Endodermal cell (in vitro differentiated cells): Measurements from ENCODE around the gene LRMDA. TPM values are rescaled to one million over a fixed set of nuclear protein-coding genes. Genes with fewer than 3 reads are reported as not detected.

Experiments used
- DNase-seq: peaks from one replicate; pipeline ENCODE4 v3.0.0-alpha.2; 2017
- H3K27ac ChIP-seq: 2 replicates; pipeline ENCODE4 v1.5.1; 2013; ENCODE audit warnings: mild to moderate bottlenecking, low read depth, low read length, moderate library complexity
- H3K27me3 ChIP-seq: 2 replicates; pipeline ENCODE4 v1.6.1; 2013; ENCODE audit warnings: mild to moderate bottlenecking, low read length, moderate library complexity; ENCODE audit not compliant: insufficient read depth, control insufficient read depth, poor library complexity, severe bottlenecking
- H3K36me3 ChIP-seq: 2 replicates; pipeline ENCODE4 v1.7.0; 2013; ENCODE audit warnings: mild to moderate bottlenecking, low read length, moderate library complexity; ENCODE audit not compliant: control insufficient read depth, insufficient read depth
- H3K4me1 ChIP-seq: one replicate; pipeline ENCODE4 v1.7.0; 2013; ENCODE audit warnings: low read length; ENCODE audit not compliant: control insufficient read depth, insufficient read depth
- H3K4me3 ChIP-seq: 2 replicates; pipeline ENCODE4 v1.5.1; 2013; ENCODE audit warnings: mild to moderate bottlenecking, low read length, moderate library complexity
- H3K9ac ChIP-seq: 2 replicates; pipeline ENCODE4 v1.6.1; 2013; ENCODE audit warnings: mild to moderate bottlenecking, low read length, moderate library complexity; ENCODE audit not compliant: poor library complexity, severe bottlenecking; ENCODE audit errors: extremely low read depth
- H3K9me3 ChIP-seq: 2 replicates; pipeline ENCODE4 v1.6.1; 2013; ENCODE audit warnings: mild to moderate bottlenecking, low read length, moderate library complexity; ENCODE audit not compliant: control insufficient read depth
- H3K27ac Mint-ChIP-seq: 2 replicates; pipeline ENCODE4 v1.8.0; 2020; ENCODE audit warnings: mixed read lengths
- H3K27me3 Mint-ChIP-seq: 2 replicates; pipeline ENCODE4 v1.8.0; 2021; ENCODE audit warnings: mild to moderate bottlenecking, mixed read lengths; ENCODE audit not compliant: insufficient read depth
- H3K36me3 Mint-ChIP-seq: 2 replicates; pipeline ENCODE4 v1.8.0; 2020; ENCODE audit warnings: low read depth, mixed read lengths
- H3K4me1 Mint-ChIP-seq: 2 replicates; pipeline ENCODE4 v1.8.0; 2020; ENCODE audit warnings: mixed read lengths
- H3K4me3 Mint-ChIP-seq: 2 replicates; pipeline ENCODE4 v1.8.0; 2020; ENCODE audit warnings: mild to moderate bottlenecking, moderate library complexity, mixed read lengths
- H3K9me3 Mint-ChIP-seq: 2 replicates; pipeline ENCODE4 v1.8.0; 2020; ENCODE audit warnings: mild to moderate bottlenecking, mixed read lengths
- WGBS, 2 experiments: methylation state at CpG; one replicate each; pipeline versions ENCODE4 v1.1.5 to v1.1.7; 2013; ENCODE audit warnings: missing lambda C conversion rate in 2 of 2, mixed read lengths in 1 of 2; ENCODE audit not compliant: insufficient coverage in 1 of 2, insufficient read length in 1 of 2; 5-methylcytosine and 5-hydroxymethylcytosine counted together
- total RNA-seq, 2 donors: library from RNA; stranded (reverse); fragmentation: NEBNext Ultra II Directional in 1 of 2; extraction: Animal tissue kit (Norgen Biotek cat#: 25700) in 1 of 2; gene quantifications; 2 replicates in 1 of 2; 3 replicates in 1 of 2; pipeline ENCODE4 v1.2.1, GENCODE V29; 2021
- TF ChIP-seq, protein P1 (sequence below): fragments of 200-600 bp; sonication (generic); conservative IDR thresholded peaks from 2 replicates; pipeline ENCODE4 v1.5.0; 2021; ENCODE audit warnings: antibody characterized with exemption, mild to moderate bottlenecking

The LRMDA gene
- total RNA-seq, 2 donors from 2014 or later: 1.7 to 5.1 TPM

DNA sequence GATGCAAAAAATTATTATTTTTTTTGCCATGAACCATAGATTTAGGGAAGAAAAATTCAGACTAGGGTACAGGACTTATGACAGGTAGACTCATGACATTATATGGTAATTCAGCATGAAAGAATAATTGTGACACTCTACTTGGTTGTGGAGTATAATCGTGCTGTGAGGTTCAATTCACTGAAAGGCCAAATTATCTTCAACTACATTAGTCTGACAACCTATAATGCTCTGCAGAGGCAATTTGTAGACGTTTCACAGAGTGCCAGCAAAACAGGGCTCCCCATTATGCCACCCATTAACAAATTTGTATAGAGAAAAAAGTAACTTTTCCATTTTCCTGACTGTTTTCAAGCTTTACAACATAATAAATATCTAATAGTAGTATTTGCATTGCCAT, 292.6 kb downstream of the LRMDA start:
- H3K27ac Mint-ChIP-seq: no peak overlapping the region
- no peak overlapping the region for H3K4me3 Mint-ChIP-seq
- Histone ChIP-seq H3K4me1 (no peaks in the 10 kb centered on the region), H3K4me3 (no peak overlapping the region), H3K36me3 (no peaks in the 10 kb centered on the region), H3K9ac (no peak overlapping the region), H3K9me3 (no peaks in the 10 kb centered on the region), H3K27me3 (no peaks in the 10 kb centered on the region), H3K27ac (no peak overlapping the region)
- TF ChIP-seq, protein P1, sequence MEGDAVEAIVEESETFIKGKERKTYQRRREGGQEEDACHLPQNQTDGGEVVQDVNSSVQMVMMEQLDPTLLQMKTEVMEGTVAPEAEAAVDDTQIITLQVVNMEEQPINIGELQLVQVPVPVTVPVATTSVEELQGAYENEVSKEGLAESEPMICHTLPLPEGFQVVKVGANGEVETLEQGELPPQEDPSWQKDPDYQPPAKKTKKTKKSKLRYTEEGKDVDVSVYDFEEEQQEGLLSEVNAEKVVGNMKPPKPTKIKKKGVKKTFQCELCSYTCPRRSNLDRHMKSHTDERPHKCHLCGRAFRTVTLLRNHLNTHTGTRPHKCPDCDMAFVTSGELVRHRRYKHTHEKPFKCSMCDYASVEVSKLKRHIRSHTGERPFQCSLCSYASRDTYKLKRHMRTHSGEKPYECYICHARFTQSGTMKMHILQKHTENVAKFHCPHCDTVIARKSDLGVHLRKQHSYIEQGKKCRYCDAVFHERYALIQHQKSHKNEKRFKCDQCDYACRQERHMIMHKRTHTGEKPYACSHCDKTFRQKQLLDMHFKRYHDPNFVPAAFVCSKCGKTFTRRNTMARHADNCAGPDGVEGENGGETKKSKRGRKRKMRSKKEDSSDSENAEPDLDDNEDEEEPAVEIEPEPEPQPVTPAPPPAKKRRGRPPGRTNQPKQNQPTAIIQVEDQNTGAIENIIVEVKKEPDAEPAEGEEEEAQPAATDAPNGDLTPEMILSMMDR: no peak
- 67 to 100% methylated on average over 1 to 2 of the region's 2 CpGs for WGBS, 2 experiments
- DNase-seq: no peak
- no peaks in the 10 kb centered on the region for H3K4me1 Mint-ChIP-seq
- no peaks in the 10 kb centered on the region for H3K27me3 Mint-ChIP-seq
- H3K36me3 Mint-ChIP-seq: no peaks in the 10 kb centered on the region
- no peaks in the 10 kb centered on the region for H3K9me3 Mint-ChIP-seq

DNA sequence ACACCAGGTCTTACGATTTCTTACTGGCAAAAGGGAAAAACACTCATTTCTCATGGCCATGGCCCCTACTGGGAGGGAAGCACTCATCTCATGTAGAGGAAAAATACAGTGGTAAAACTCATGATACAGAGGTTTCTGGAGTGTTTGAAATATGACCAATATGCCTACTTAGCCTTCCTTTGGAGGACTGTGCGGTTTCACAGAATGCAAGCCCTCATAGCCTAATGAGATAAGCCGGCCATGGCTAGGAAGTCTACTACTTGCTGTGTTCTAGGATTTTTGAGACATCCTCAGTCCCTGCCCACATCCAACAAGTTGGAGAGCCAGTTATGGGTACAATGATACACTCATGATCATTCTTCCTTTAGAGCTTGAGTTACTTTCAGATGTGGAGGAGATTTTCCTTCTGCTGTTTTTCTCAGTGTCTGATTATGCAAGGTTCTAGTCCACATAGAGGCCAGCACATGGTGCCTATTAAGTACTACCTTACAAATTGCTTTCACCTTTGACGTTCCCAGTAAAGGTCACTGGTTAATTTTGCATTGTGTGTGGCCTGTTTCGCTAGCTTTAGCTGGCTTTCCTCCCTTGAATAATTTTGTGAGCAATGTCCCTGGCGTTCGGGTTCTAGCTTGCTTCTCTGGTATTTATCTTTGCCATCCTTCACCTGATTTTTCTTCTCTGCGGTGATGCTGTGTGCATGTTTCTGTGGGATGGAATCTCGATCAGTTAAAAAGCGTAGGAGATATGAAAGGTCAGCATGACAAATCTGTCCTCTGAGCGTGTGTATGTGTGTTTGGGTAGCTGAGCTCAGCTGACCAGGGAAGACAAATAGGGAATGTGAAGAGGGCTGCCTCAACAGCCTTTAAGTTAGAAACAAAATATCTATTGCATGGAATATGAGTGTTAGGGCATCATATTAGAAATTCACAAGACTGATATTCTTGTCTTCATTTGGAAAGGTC, 295.4 kb downstream of the LRMDA start:
- Histone ChIP-seq H3K4me1 (no peaks in the 10 kb centered on the region), H3K9ac (no peak overlapping the region), H3K27me3 (no peaks in the 10 kb centered on the region), H3K36me3 (no peaks in the 10 kb centered on the region), H3K9me3 (no peaks in the 10 kb centered on the region), H3K4me3 (no peak overlapping the region), H3K27ac (no peak overlapping the region)
- no peaks in the 10 kb centered on the region for H3K36me3 Mint-ChIP-seq
- no peak for DNase-seq
- no peaks in the 10 kb centered on the region for H3K4me1 Mint-ChIP-seq
- H3K27me3 Mint-ChIP-seq: no peaks in the 10 kb centered on the region
- no peak overlapping the region for H3K27ac Mint-ChIP-seq
- no peak overlapping the region for H3K4me3 Mint-ChIP-seq
- WGBS, 2 experiments: 89 to 92% methylated on average over 6 to 11 of the region's 11 CpGs
- H3K9me3 Mint-ChIP-seq: no peaks in the 10 kb centered on the region
- TF ChIP-seq, protein P1: no peak

DNA sequence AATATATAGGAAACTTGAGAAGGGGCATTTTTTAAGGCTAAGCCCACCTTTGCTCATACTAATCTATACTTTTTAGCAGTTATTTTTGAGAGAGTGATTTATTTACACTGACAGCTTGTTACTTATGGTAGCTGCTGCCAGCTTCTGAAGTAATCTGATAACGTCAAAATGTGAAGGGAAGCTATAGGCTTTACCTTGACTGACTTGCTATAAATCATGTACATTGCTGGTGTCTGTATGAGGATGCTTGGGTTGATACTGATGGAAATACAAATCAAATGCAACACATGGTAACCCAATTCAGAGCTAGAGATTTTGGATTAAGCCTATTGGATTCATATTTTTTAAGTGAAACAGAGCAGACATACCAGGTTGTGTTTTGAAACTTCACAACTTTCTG, 299.4 kb downstream of the LRMDA start:
- WGBS, 2 experiments: 96 to 100% methylated on average over 1 of the region's 1 CpG
- no peaks in the 10 kb centered on the region for H3K9me3 Mint-ChIP-seq
- Histone ChIP-seq H3K27me3 (no peaks in the 10 kb centered on the region), H3K9me3 (no peaks in the 10 kb centered on the region), H3K27ac (no peak overlapping the region), H3K36me3 (no peaks in the 10 kb centered on the region), H3K4me1 (no peaks in the 10 kb centered on the region), H3K9ac (no peak overlapping the region), H3K4me3 (no peak overlapping the region)
- no peak for DNase-seq
- H3K4me1 Mint-ChIP-seq: no peaks in the 10 kb centered on the region
- H3K36me3 Mint-ChIP-seq: no peaks in the 10 kb centered on the region
- no peak overlapping the region for H3K27ac Mint-ChIP-seq
- H3K4me3 Mint-ChIP-seq: no peak overlapping the region
- TF ChIP-seq, protein P1: no peak
- H3K27me3 Mint-ChIP-seq: no peaks in the 10 kb centered on the region
